ENCODE measurements around the gene EGFR.

Gene EGFR

DNA sequence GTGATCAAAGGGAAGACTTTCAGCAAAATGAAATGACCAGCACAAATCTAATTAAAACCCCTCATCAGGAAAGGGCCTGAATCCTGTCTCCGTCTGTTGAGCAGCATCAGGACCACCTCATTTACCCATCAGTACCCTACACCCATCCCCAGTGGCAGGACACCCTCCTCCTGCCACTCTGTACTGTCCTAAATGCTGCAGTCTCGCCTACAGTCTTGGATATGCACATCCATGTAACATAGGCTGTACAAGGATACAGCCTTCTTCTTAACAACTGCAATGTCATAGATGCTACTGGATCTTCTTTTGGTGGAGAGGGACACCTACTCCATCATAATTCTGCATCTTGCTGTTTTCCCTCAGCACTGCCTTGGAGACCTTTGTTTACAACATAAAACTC, 206.0 kb downstream of the EGFR start:
- Histone ChIP-seq H2AFZ (ENCODE audit: low read depth) (no peak overlapping the region), H3K4me1 (ENCODE audit: low read depth, poor library complexity, severe bottlenecking) (no peaks in the 10 kb centered on the region), H3K36me3 (ENCODE audit: insufficient read depth) (no peaks in the 10 kb centered on the region), H3K27me3 (ENCODE audit: insufficient read depth, low read depth) (no peaks in the 10 kb centered on the region), H3K79me2 (ENCODE audit: insufficient read depth, low read depth) (no peaks in the 10 kb centered on the region), H4K20me1 (ENCODE audit: insufficient read depth) (no peaks in the 10 kb centered on the region), H3K27ac (no peak overlapping the region), H3K4me3 (IDR thresholded peaks at IDR 0.05; ENCODE audit: insufficient read depth, low read depth, low read length) (no peak overlapping the region), H3K9ac (no peak overlapping the region), H3K4me2 (no peak overlapping the region)
- TF ChIP-seq, protein P1, sequence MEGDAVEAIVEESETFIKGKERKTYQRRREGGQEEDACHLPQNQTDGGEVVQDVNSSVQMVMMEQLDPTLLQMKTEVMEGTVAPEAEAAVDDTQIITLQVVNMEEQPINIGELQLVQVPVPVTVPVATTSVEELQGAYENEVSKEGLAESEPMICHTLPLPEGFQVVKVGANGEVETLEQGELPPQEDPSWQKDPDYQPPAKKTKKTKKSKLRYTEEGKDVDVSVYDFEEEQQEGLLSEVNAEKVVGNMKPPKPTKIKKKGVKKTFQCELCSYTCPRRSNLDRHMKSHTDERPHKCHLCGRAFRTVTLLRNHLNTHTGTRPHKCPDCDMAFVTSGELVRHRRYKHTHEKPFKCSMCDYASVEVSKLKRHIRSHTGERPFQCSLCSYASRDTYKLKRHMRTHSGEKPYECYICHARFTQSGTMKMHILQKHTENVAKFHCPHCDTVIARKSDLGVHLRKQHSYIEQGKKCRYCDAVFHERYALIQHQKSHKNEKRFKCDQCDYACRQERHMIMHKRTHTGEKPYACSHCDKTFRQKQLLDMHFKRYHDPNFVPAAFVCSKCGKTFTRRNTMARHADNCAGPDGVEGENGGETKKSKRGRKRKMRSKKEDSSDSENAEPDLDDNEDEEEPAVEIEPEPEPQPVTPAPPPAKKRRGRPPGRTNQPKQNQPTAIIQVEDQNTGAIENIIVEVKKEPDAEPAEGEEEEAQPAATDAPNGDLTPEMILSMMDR (conservative IDR thresholded peaks at IDR 0.05; ENCODE audit: low read depth, low read length) = no peak

DNA sequence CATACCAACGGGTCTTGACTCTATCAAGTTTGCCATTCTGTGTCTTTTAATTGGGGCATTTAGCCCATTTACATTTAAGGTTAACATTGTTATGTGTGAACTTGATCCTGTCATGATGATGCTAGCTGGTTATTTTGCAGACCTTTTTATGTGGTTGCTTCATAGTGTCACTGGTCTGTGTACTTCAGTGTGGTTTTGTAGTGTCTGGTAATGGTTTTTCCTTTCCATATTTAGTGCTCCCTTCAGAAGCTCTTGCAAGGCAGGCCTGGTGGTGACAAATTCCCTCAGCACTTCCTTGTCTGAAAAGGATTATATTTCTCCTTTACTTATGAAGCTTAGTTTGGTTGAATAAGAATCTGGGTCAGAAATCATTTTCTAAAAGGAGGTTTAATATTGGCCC, 211.2 kb downstream of the EGFR start:
- no peaks in the 10 kb centered on the region for H3K4me1 ChIP-seq (ENCODE audit: low read depth, poor library complexity, severe bottlenecking)
- H3K79me2 ChIP-seq (ENCODE audit: insufficient read depth, low read depth) = no peaks in the 10 kb centered on the region
- H2AFZ ChIP-seq (ENCODE audit: low read depth) = no peak overlapping the region
- TF ChIP-seq, protein P1 (conservative IDR thresholded peaks at IDR 0.05; ENCODE audit: low read depth, low read length) = no peak
- no peak overlapping the region for H3K4me3 ChIP-seq (IDR thresholded peaks at IDR 0.05; ENCODE audit: insufficient read depth, low read depth, low read length)
- no peak overlapping the region for H3K9ac ChIP-seq
- no peaks in the 10 kb centered on the region for H3K36me3 ChIP-seq (ENCODE audit: insufficient read depth)
- no peaks in the 10 kb centered on the region for H3K27me3 ChIP-seq (ENCODE audit: insufficient read depth, low read depth)
- no peaks in the 10 kb centered on the region for H4K20me1 ChIP-seq (ENCODE audit: insufficient read depth)
- no peak overlapping the region for H3K27ac ChIP-seq
- H3K4me2 ChIP-seq = no peak overlapping the region

DNA sequence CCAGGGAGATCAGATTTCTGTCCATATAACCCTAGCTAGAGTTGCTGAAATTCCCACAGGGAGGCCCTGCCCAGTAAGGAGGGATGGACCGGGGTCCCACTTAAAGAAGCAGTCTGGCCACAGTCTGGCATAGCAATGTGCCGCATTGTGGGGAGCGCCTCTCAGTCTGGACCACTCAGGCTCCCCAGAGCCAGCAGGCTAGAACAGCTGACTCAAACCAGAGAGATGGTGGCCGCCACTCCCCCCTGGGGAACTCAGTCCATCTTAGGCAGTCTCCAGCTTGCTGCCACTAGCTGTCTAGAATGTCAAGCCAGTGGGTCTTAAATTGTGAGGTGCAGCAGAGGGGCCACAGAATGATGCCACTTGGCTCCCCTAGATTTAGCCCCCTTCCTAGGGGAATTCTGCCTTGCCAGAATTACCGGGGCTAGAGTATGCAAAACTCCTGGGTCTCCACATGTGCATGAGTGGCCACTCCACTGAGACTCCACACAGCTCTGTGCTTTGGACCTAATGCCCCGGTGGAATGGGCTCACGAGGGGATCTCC, 213.0 kb downstream of the EGFR start:
- Histone ChIP-seq H2AFZ (ENCODE audit: low read depth) (no peak overlapping the region), H3K9ac (no peak overlapping the region), H3K79me2 (ENCODE audit: insufficient read depth, low read depth) (no peaks in the 10 kb centered on the region), H4K20me1 (ENCODE audit: insufficient read depth) (no peaks in the 10 kb centered on the region), H3K4me1 (ENCODE audit: low read depth, poor library complexity, severe bottlenecking) (no peaks in the 10 kb centered on the region), H3K4me3 (IDR thresholded peaks at IDR 0.05; ENCODE audit: insufficient read depth, low read depth, low read length) (no peak overlapping the region), H3K27ac (no peak overlapping the region), H3K36me3 (ENCODE audit: insufficient read depth) (no peaks in the 10 kb centered on the region), H3K4me2 (no peak overlapping the region), H3K27me3 (ENCODE audit: insufficient read depth, low read depth) (no peaks in the 10 kb centered on the region)
- TF ChIP-seq, protein P1 (conservative IDR thresholded peaks at IDR 0.05; ENCODE audit: low read depth, low read length) = no peak

DNA sequence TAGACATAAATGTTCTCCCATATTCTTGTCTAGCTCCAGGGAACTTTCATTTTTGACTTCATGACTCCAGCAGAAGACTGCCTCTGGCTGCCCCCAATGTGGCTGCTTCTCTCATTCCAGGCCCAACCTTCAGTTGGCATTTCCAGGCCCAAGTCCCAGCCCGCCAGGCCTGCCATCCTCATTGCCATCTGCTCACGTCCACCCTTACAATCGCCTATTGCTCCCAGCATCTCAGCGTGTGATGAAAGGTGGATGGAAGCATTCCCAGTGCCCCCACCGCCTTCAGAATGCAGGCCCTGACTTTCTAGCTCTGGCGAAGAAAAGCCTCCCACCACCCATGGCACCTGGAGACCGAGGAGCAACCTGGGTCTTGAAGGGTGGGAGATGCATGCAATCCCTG, 214.2 kb downstream of the EGFR start:
- Histone ChIP-seq H4K20me1 (ENCODE audit: insufficient read depth) (no peaks in the 10 kb centered on the region), H3K4me1 (ENCODE audit: low read depth, poor library complexity, severe bottlenecking) (no peaks in the 10 kb centered on the region), H3K4me3 (IDR thresholded peaks at IDR 0.05; ENCODE audit: insufficient read depth, low read depth, low read length) (no peak overlapping the region), H3K79me2 (ENCODE audit: insufficient read depth, low read depth) (no peaks in the 10 kb centered on the region), H3K27ac (no peak overlapping the region), H2AFZ (ENCODE audit: low read depth) (no peak overlapping the region), H3K4me2 (no peak overlapping the region), H3K36me3 (ENCODE audit: insufficient read depth) (no peaks in the 10 kb centered on the region), H3K9ac (no peak overlapping the region), H3K27me3 (ENCODE audit: insufficient read depth, low read depth) (no peaks in the 10 kb centered on the region)
- TF ChIP-seq, protein P1 (conservative IDR thresholded peaks at IDR 0.05; ENCODE audit: low read depth, low read length) = no peak

All from KMS-11 (cell line).